Fibroblast of skin of left biceps (primary cell): ENCODE results near the gene COA5.
"Not testable (repeated sequence)": the region's sequence is repeated elsewhere in the genome, so short reads cannot be mapped to it uniquely, and the experiment has no call there.

Experiments
- DNase-seq, 2 experiments: peaks; one replicate each; pipeline ENCODE4 v3.0.0-alpha.2; 2013; ENCODE audit warnings: low read depth in 2 of 2

The COA5 gene

GRCh38 chr2:98606431-98606830, 1.9 kb downstream of the COA5 start:
- no peak for DNase-seq

DNA sequence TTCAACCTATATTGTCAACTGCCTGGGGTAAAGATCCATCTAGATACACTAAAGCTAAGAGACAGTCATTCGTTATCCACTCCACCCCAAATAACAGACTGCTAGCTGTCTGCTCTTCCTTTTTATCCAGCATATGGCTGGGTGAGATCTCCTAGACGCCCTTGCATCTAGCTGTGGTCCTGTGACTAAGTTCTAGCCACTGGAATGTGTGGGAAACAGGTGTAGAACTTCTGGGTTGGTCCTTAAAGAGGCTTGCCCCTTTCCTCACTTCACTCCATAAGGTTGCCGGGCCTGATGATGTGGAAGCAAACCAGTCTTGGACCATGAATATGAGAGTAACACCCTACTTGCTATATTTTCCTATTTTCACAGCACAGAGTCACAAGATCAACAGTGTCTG, 3.2 kb downstream of the COA5 start:
- DNase-seq: no peak

GRCh38 chr2:98604547-98604946, 3.8 kb downstream of the COA5 start:
- no peak for DNase-seq

DNA sequence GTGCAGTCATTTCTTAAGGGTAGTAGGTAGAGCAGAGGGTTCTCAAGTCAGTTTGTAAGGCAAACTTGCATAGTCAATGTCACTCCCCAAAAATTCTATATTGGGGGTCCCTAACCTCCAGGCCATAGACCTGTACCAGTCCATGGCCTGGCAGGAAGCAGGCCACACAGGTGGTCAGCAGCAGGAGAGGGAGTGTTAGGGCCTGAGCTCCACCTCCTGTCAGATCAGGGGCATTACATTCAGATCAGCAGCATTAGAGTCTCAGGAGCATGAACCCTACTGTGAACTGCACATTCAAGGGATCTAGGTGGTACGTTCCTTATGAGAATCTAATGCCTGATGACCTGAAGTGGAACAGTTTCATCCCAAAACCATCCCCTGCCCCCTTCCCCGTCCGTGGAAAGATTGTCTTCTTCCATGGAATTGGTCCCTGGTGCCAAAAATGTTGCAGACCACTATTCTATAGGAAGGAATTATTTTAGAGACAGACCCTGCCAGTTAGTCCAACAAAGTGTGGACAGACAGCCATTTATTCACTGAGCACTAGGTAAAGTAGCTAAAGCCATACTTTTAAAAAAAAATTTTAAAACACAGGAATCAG, 6.7 kb downstream of the COA5 start:
- DNase-seq: no peak

- DNase-seq: no peak
These were observed 9.4 kb downstream of the COA5 start for GRCh38 chr2:98598781-98599428.

DNA sequence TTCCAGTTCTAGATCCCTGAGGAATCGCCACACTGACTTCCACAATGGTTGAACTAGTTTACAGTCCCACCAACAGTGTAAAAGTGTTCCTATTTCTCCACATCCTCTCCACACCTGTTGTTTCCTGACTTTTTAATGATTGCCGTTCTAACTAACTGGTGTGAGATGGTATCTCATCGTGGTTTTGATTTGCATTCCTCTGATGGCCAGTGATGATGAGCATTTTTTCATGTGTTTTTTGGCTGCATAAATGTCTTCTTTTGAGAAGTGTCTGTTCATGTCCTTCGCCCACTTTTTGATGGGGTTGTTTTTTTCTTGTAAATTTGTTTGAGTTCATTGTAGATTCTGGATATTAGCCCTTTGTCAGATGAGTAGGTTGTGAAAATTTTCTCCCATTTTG, 13.6 kb downstream of the COA5 start:
- DNase-seq: not testable (repeated sequence)

- DNase-seq: no peak
These were observed 15.7 kb downstream of the COA5 start for GRCh38 chr2:98592565-98592964.

DNA sequence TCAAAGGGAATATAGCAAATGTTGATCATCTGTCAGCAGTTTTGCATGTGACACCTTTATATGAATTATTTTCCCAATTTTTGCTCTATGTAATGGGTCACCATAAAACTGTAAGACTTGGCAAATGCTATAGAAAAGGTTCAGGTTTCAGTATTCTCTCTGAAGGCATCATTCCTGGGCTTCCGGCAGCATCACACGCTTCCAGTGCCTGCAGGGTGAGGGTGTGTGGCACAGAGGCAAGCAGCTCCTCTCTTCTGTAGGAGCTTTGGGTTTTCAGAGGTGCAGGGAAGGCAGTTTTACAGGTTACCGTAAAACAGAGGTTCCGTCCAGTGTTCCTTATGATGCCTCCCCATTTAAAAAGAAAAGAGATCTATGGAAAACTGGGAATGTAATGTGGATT, 18.8 kb downstream of the COA5 start:
- DNase-seq: no peak

DNA sequence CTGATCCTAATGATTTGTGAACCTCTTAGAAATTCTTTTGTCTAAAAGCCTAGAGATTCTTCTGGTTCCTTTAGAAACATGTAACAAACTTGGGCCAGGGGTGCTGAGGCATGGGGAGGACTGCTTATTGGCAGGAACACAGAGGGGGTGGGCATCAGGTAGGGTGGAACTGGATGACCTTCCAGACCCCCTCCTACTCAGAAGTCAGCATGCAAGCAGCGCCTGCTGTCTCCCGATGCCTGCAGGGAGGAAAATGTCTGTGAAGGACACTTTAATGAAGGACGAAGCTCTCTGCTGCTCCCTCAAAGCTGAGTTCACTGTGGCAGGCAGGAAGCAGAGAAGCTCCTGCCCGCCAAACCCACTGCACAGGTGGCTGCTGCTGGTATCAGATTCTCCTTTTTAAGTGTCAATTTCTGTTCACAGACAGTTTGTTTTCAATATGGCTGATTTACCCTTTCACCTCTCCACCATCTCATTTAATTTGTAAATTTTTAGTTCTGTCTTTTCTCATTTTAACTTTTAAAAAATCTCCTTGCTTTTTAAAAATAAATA, 19.4 kb downstream of the COA5 start:
- no peak for DNase-seq

GRCh38 chr2:98586551-98587140, 21.7 kb downstream of the COA5 start:
- no peak for DNase-seq

DNA sequence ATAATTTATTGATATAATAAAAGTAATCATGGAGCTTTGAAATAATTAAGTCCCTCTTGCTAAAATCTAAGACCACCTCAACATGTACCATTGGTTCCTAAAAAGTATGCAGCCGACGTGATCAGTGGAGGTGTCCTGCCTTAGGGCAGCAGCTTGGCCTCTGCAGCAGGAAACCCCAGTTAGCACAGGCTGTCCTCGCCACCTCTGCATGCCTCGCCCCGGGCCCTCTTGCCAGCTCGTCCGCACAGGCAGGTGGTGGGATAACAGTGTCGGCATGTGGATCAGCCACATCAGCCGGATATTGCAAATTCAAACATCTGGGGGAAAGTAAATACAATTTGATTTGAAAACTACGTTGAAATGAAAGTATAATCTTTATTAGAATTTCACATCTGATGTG, 22.9 kb downstream of the COA5 start:
- no peak for DNase-seq

GRCh38 chr2:98583816-98584618, 24.3 kb downstream of the COA5 start:
- no peak for DNase-seq

DNA sequence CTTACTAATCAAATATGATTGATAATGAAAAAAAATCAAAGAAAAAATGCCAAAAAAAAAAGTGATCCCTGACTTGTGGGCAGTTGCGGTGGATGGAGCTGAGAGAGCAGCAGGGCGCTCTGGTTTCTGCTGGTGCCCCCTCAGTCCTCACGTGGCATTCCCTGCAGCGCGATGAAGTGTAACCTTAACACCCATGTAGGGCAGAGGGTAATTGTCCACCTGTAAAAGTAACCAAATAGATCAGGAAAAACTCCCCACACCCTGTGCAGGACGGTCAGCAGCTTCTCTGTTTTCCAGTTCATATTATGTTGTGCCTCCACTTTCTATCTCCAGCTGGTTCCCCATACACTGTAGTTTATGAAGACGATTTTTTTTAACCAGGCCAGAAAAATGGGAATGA, 25.0 kb downstream of the COA5 start:
- no peak for DNase-seq

GRCh38 chr2:98582523-98582922, 25.8 kb downstream of the COA5 start:
- DNase-seq: no peak

- DNase-seq: no peak
These were observed 27.5 kb downstream of the COA5 start for GRCh38 chr2:98580656-98581284.

- no peak for DNase-seq
These were observed 28.4 kb downstream of the COA5 start for GRCh38 chr2:98579926-98580325.

DNA sequence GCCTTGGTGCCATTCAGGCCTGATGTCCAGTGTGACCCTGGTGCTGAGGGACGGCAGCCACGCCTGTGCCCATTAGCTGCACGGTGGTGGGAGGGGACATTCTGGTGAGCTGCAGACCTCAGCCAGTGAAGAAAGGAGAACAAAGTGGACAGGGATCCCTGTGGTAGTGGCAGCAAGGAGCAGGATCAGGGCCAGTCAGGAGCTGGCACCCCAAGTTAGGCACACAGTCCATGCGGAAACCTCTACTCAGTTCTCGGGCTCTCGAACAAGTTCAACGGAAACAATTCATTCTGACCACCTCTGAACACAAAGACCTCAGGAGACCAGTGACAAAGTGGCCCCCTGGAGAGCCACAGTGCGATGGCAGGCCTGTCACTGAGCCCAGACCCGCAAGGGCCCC, 30.1 kb downstream of the COA5 start:
- no peak for DNase-seq

DNA sequence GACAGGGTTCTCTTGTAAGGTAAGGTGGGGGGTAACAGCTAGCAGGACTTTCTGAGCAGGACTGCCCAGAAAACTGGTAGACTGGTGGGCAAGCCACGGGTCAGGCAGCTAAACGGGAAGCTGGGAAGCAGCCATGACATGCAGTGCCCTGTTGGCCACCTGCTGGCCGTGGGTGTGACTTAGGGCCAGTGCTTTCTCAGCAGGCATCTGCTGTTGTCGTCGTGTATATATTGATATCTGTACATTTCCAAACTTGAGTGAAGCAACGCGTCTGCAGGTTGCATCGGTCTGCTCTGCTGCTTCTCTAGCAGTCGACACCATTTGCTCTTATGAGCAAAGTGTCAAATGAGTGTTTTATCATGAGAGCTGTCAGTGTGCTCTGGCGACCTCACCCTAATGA, 31.0 kb downstream of the COA5 start:
- DNase-seq: no peak

GRCh38 chr2:98576666-98577312, 31.5 kb downstream of the COA5 start:
- no peak for DNase-seq

DNA sequence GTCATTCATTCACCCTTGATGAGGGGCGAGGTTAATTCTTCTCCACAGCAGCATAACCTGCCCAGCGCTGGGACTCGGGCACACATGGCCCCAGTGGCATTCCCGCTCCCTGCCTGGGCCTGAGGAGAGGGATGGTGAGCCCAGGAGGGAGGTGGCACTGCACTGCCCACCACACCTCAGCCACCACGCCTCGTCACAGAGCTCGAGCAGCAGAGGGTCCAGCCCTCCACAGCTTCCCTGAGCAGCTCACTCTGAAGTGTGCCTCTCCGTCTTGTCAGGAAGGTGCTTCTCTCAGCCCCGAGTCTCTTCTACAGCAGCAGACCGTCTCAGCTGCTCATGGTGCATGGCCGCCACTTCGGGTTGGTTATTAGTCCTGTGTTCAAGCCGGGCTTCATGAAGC, 34.9 kb downstream of the COA5 start:
- DNase-seq: no peak

GRCh38 chr2:98572676-98573075, 35.6 kb downstream of the COA5 start:
- DNase-seq: no peak
